Calu3 (cell line): ENCODE data around the gene NGFR. TPM values are rescaled to one million over a fixed set of nuclear protein-coding genes. Genes with fewer than 3 reads are reported as not detected.

Experiments
- BruUV-seq: library from RNA; stranded (reverse); fragments of 400-500 nt; replicated peaks from 2 replicates; lab custom pipeline; 2021; lab: Mats Ljungman, UMichigan
- CTCF ChIA-PET: fragments of 300-600 bp; sonication (Branson Sonifier 250); formaldehyde crosslinking; loops from one replicate; lab custom pipeline; 2022; ENCODE audit warnings: antibody characterized with exemption; lab: Charles Lee
- DNase-seq: peaks from one replicate; pipeline ENCODE4 v3.0.0; 2022
- H3K27ac Mint-ChIP-seq: one replicate; pipeline ENCODE4 v1.8.0; 2022; ENCODE audit warnings: mixed read lengths; ENCODE audit not compliant: unreplicated experiment
- H3K27me3 Mint-ChIP-seq: one replicate; pipeline ENCODE4 v1.8.0; 2022; ENCODE audit warnings: mixed read lengths; ENCODE audit not compliant: unreplicated experiment
- H3K36me3 Mint-ChIP-seq: one replicate; pipeline ENCODE4 v1.8.0; 2022; ENCODE audit warnings: mild to moderate bottlenecking, moderate library complexity, mixed read lengths; ENCODE audit not compliant: insufficient read depth, unreplicated experiment
- H3K4me1 Mint-ChIP-seq: one replicate; pipeline ENCODE4 v1.8.0; 2022; ENCODE audit warnings: mild to moderate bottlenecking, low read depth, mixed read lengths; ENCODE audit not compliant: unreplicated experiment
- H3K4me3 Mint-ChIP-seq: one replicate; pipeline ENCODE4 v1.8.0; 2022; ENCODE audit warnings: mild to moderate bottlenecking, low read depth, moderate library complexity, mixed read lengths; ENCODE audit not compliant: unreplicated experiment
- H3K9me3 Mint-ChIP-seq: one replicate; pipeline ENCODE4 v1.8.0; 2022; ENCODE audit warnings: low read depth, mixed read lengths; ENCODE audit not compliant: unreplicated experiment
- CTCF ChIP-seq: fragments of 200-600 bp; IDR thresholded peaks from one replicate; pipeline ENCODE4 v1.8.0; 2022; ENCODE audit warnings: antibody characterized with exemption; ENCODE audit not compliant: unreplicated experiment
- intact Hi-C: fragments of 100-400 bp; cut with micrococcal nuclease; formaldehyde crosslinking; loops from one replicate; pipeline ENCODE4 v1.10.0; 2022; ENCODE audit not compliant: unreplicated experiment
- total RNA-seq: library from RNA; stranded (reverse); gene quantifications from 2 replicates; pipeline ENCODE4 v1.2.3, GENCODE V29; 2022

Gene NGFR
- total RNA-seq, 1 experiment from 2014 or later = 0.66 TPM

GRCh38 chr17:49450735-49451134, 44.4 kb upstream of the NGFR start:
- no peaks in the 10 kb centered on the region for H3K36me3 Mint-ChIP-seq
- no peak for TF ChIP-seq CTCF
- intact Hi-C loops = no loop called here
- no peak for DNase-seq
- BruUV-seq = no TSS peak
- CTCF ChIA-PET = interaction anchor here (0.6 kb wide), 1 partner anchor 107 kb away, joined by 3 read pairs; no protein-coding TSS in a partner anchor
- no peak overlapping the region for H3K27ac Mint-ChIP-seq
- H3K4me3 Mint-ChIP-seq = no peak overlapping the region
- H3K4me1 Mint-ChIP-seq = peaks cover 8% of the 10 kb centered on the region
- H3K9me3 Mint-ChIP-seq = no peaks in the 10 kb centered on the region
- H3K27me3 Mint-ChIP-seq = peaks cover 81% of the 10 kb centered on the region

GRCh38 chr17:49452201-49452600, 42.9 kb upstream of the NGFR start:
- TF ChIP-seq CTCF = no peak
- Mint-ChIP-seq H3K9me3 (no peaks in the 10 kb centered on the region), H3K4me3 (no peak overlapping the region), H3K27ac (no peak overlapping the region), H3K27me3 (peaks cover 81% of the 10 kb centered on the region), H3K36me3 (no peaks in the 10 kb centered on the region), H3K4me1 (peaks cover 8% of the 10 kb centered on the region)
- no TSS peak for BruUV-seq
- intact Hi-C loops = no loop called here
- CTCF ChIA-PET = interaction anchor here (1.2 kb wide), 1 partner anchor 20 kb away, joined by 5 read pairs; no protein-coding TSS in a partner anchor
- no peak for DNase-seq

GRCh38 chr17:49452661-49453060, 42.4 kb upstream of the NGFR start:
- BruUV-seq = no TSS peak
- Mint-ChIP-seq H3K4me3 (no peak overlapping the region), H3K27me3 (peaks cover 81% of the 10 kb centered on the region), H3K27ac (no peak overlapping the region), H3K4me1 (peaks cover 8% of the 10 kb centered on the region), H3K36me3 (no peaks in the 10 kb centered on the region), H3K9me3 (no peaks in the 10 kb centered on the region)
- no peak for DNase-seq
- intact Hi-C loops = no loop called here
- TF ChIP-seq CTCF = no peak
- CTCF ChIA-PET = interaction anchor here (1.2 kb wide), 1 partner anchor 19 kb away, joined by 5 read pairs; no protein-coding TSS in a partner anchor

GRCh38 chr17:49454050-49454449, 41.0 kb upstream of the NGFR start:
- H3K27ac Mint-ChIP-seq = peak overlapping the region; percentile 22
- DNase-seq = peak; percentile 29
- H3K36me3 Mint-ChIP-seq = no peaks in the 10 kb centered on the region
- no peak overlapping the region for H3K4me3 Mint-ChIP-seq
- peaks cover 81% of the 10 kb centered on the region for H3K27me3 Mint-ChIP-seq
- TF ChIP-seq CTCF = no peak
- no TSS peak for BruUV-seq
- no peaks in the 10 kb centered on the region for H3K9me3 Mint-ChIP-seq
- CTCF ChIA-PET = interaction anchor here (0.6 kb wide), 1 partner anchor 450 kb away, joined by 3 read pairs; no protein-coding TSS in a partner anchor
- H3K4me1 Mint-ChIP-seq = peaks cover 8% of the 10 kb centered on the region
- intact Hi-C loops = no loop called here
